ENCODE results near the gene MGAT2.
"Not testable (repeated sequence)": the region's sequence is repeated elsewhere in the genome, so short reads cannot be mapped to it uniquely, and the experiment has no call there.

Gene MGAT2

GRCh38 chr14:49614196-49614595, 6.4 kb upstream of the MGAT2 start:
- H3K27me3 ChIP-seq (ENCODE audit: control insufficient read depth, insufficient read depth, low read length): no peaks in the 10 kb centered on the region
- H3K9me3 ChIP-seq (replicated peaks; ENCODE audit: low read length): no peaks in the 10 kb centered on the region
- H3K4me2 ChIP-seq (ENCODE audit: low read length): no peak overlapping the region
- peaks cover 26% of the 10 kb centered on the region for H3K4me1 ChIP-seq (ENCODE audit: control insufficient read depth, insufficient read depth, low read length)
- no peak overlapping the region for H3K9ac ChIP-seq (ENCODE audit: low read depth, low read length)
- no peak overlapping the region for H3K4me3 ChIP-seq (ENCODE audit: low read length)
- H3K36me3 ChIP-seq (ENCODE audit: insufficient read depth, low read length): peaks cover 15% of the 10 kb centered on the region

- Histone ChIP-seq H3K4me1 (ENCODE audit: control insufficient read depth, insufficient read depth, low read length) (peaks cover 28% of the 10 kb centered on the region), H3K36me3 (ENCODE audit: insufficient read depth, low read length) (peaks cover 15% of the 10 kb centered on the region), H3K4me2 (ENCODE audit: low read length) (no peak overlapping the region), H3K9ac (ENCODE audit: low read depth, low read length) (no peak overlapping the region), H3K4me3 (ENCODE audit: low read length) (no peak overlapping the region), H3K9me3 (replicated peaks; ENCODE audit: low read length) (no peaks in the 10 kb centered on the region), H3K27me3 (ENCODE audit: control insufficient read depth, insufficient read depth, low read length) (no peaks in the 10 kb centered on the region)
These were observed 4.8 kb upstream of the MGAT2 start for GRCh38 chr14:49615776-49616175.

- Histone ChIP-seq H3K4me3 (ENCODE audit: low read length) (peak overlapping the region; percentile 27), H3K36me3 (ENCODE audit: insufficient read depth, low read length) (peaks cover 18% of the 10 kb centered on the region), H3K27me3 (ENCODE audit: control insufficient read depth, insufficient read depth, low read length) (no peaks in the 10 kb centered on the region), H3K4me2 (ENCODE audit: low read length) (peak overlapping the region; percentile 46), H3K9me3 (replicated peaks; ENCODE audit: low read length) (no peaks in the 10 kb centered on the region), H3K4me1 (ENCODE audit: control insufficient read depth, insufficient read depth, low read length) (peaks cover 39% of the 10 kb centered on the region), H3K9ac (ENCODE audit: low read depth, low read length) (no peak overlapping the region)
These were observed 2.6 kb upstream of the MGAT2 start for GRCh38 chr14:49617852-49618519.

- Histone ChIP-seq H3K4me2 (ENCODE audit: low read length) (peak overlapping the region; percentile 88), H3K4me1 (ENCODE audit: control insufficient read depth, insufficient read depth, low read length) (peaks cover 45% of the 10 kb centered on the region), H3K9ac (ENCODE audit: low read depth, low read length) (peak overlapping the region; percentile 97), H3K36me3 (ENCODE audit: insufficient read depth, low read length) (peaks cover 18% of the 10 kb centered on the region), H3K4me3 (ENCODE audit: low read length) (peak overlapping the region; percentile 92)
- H3K9me3 ChIP-seq (replicated peaks; ENCODE audit: low read length); H3K27me3 ChIP-seq (ENCODE audit: control insufficient read depth, insufficient read depth, low read length): not testable (repeated sequence)
These were observed 1.3 kb upstream of the MGAT2 start for GRCh38 chr14:49619273-49619672.

- Histone ChIP-seq H3K4me3 (ENCODE audit: low read length) (peak overlapping the region; percentile 92), H3K36me3 (ENCODE audit: insufficient read depth, low read length) (peaks cover 18% of the 10 kb centered on the region), H3K9me3 (replicated peaks; ENCODE audit: low read length) (no peaks in the 10 kb centered on the region), H3K9ac (ENCODE audit: low read depth, low read length) (peak overlapping the region; percentile 97), H3K27me3 (ENCODE audit: control insufficient read depth, insufficient read depth, low read length) (no peaks in the 10 kb centered on the region), H3K4me1 (ENCODE audit: control insufficient read depth, insufficient read depth, low read length) (peaks cover 48% of the 10 kb centered on the region), H3K4me2 (ENCODE audit: low read length) (peak overlapping the region; percentile 88)
These were observed 869 bp upstream of the MGAT2 start for GRCh38 chr14:49619730-49620129.

GRCh38 chr14:49621114-49621881, 699 bp downstream of the MGAT2 start:
- Histone ChIP-seq H3K4me3 (ENCODE audit: low read length) (peak overlapping the region; percentile 92), H3K9me3 (replicated peaks; ENCODE audit: low read length) (no peaks in the 10 kb centered on the region), H3K27me3 (ENCODE audit: control insufficient read depth, insufficient read depth, low read length) (no peaks in the 10 kb centered on the region), H3K4me2 (ENCODE audit: low read length) (peak overlapping the region; percentile 88), H3K36me3 (ENCODE audit: insufficient read depth, low read length) (peaks cover 18% of the 10 kb centered on the region), H3K9ac (ENCODE audit: low read depth, low read length) (peak overlapping the region; percentile 97), H3K4me1 (ENCODE audit: control insufficient read depth, insufficient read depth, low read length) (peaks cover 48% of the 10 kb centered on the region)

- peak overlapping the region; percentile 88 for H3K4me2 ChIP-seq (ENCODE audit: low read length)
- H3K9me3 ChIP-seq (replicated peaks; ENCODE audit: low read length): no peaks in the 10 kb centered on the region
- H3K9ac ChIP-seq (ENCODE audit: low read depth, low read length): peak overlapping the region; percentile 97
- H3K4me1 ChIP-seq (ENCODE audit: control insufficient read depth, insufficient read depth, low read length): peaks cover 41% of the 10 kb centered on the region
- peak overlapping the region; percentile 92 for H3K4me3 ChIP-seq (ENCODE audit: low read length)
- H3K27me3 ChIP-seq (ENCODE audit: control insufficient read depth, insufficient read depth, low read length): no peaks in the 10 kb centered on the region
- peaks cover 17% of the 10 kb centered on the region for H3K36me3 ChIP-seq (ENCODE audit: insufficient read depth, low read length)
These were observed 1.5 kb downstream of the MGAT2 start for GRCh38 chr14:49622022-49622607.

- peaks cover 8% of the 10 kb centered on the region for H3K36me3 ChIP-seq (ENCODE audit: insufficient read depth, low read length)
- H3K9me3 ChIP-seq (replicated peaks; ENCODE audit: low read length): no peaks in the 10 kb centered on the region
- H3K9ac ChIP-seq (ENCODE audit: low read depth, low read length): peak overlapping the region; percentile 97
- H3K4me2 ChIP-seq (ENCODE audit: low read length): peak overlapping the region; percentile 88
- H3K27me3 ChIP-seq (ENCODE audit: control insufficient read depth, insufficient read depth, low read length): no peaks in the 10 kb centered on the region
- H3K4me1 ChIP-seq (ENCODE audit: control insufficient read depth, insufficient read depth, low read length): peaks cover 28% of the 10 kb centered on the region
- H3K4me3 ChIP-seq (ENCODE audit: low read length): peak overlapping the region; percentile 92
These were observed 2.8 kb downstream of the MGAT2 start for GRCh38 chr14:49623387-49623786.

- Histone ChIP-seq H3K4me1 (ENCODE audit: control insufficient read depth, insufficient read depth, low read length) (peaks cover 22% of the 10 kb centered on the region), H3K9ac (ENCODE audit: low read depth, low read length) (no peak overlapping the region), H3K36me3 (ENCODE audit: insufficient read depth, low read length) (peaks cover 8% of the 10 kb centered on the region), H3K9me3 (replicated peaks; ENCODE audit: low read length) (no peaks in the 10 kb centered on the region), H3K27me3 (ENCODE audit: control insufficient read depth, insufficient read depth, low read length) (no peaks in the 10 kb centered on the region), H3K4me2 (ENCODE audit: low read length) (peak overlapping the region; percentile 88), H3K4me3 (ENCODE audit: low read length) (peak overlapping the region; percentile 26)
These were observed 3.6 kb downstream of the MGAT2 start for GRCh38 chr14:49623941-49624839.

- peak overlapping the region; percentile 80 for H3K4me3 ChIP-seq (ENCODE audit: low read length)
- H3K9me3 ChIP-seq (replicated peaks; ENCODE audit: low read length): no peaks in the 10 kb centered on the region
- no peaks in the 10 kb centered on the region for H3K27me3 ChIP-seq (ENCODE audit: control insufficient read depth, insufficient read depth, low read length)
- H3K36me3 ChIP-seq (ENCODE audit: insufficient read depth, low read length): peaks cover 15% of the 10 kb centered on the region
- H3K4me2 ChIP-seq (ENCODE audit: low read length): peak overlapping the region; percentile 90
- H3K9ac ChIP-seq (ENCODE audit: low read depth, low read length): peak overlapping the region; percentile 90
- peaks cover 17% of the 10 kb centered on the region for H3K4me1 ChIP-seq (ENCODE audit: control insufficient read depth, insufficient read depth, low read length)
These were observed 13.3 kb downstream of the MGAT2 start for GRCh38 chr14:49633640-49634546.
